Mucosa of descending colon (tissue), 3 donors: ENCODE results near the gene NUP85. TPM values are rescaled to one million over a fixed set of nuclear protein-coding genes. Genes with fewer than 3 reads are reported as not detected.

Experiments used
- ATAC-seq: fragments of 200-7000 bp; cut with Tn5 transposase; one replicate; pipeline ENCODE4 v1.9.1; 2020; ENCODE audit warnings: mild to moderate bottlenecking, moderate library complexity
- DNase-seq, 3 donors: peaks; one replicate each; pipeline ENCODE4 v3.0.0-alpha.2; 2020
- H3K36me3 ChIP-seq: fragments of 200-600 bp; one replicate; pipeline ENCODE4 v1.8.0; 2021; ENCODE audit warnings: low read depth, mild to moderate bottlenecking
- H3K4me1 ChIP-seq: fragments of 200-600 bp; one replicate; pipeline ENCODE4 v1.8.0; 2021; ENCODE audit warnings: low read depth, mild to moderate bottlenecking
- H3K4me3 ChIP-seq: fragments of 200-600 bp; one replicate; pipeline ENCODE4 v1.8.0; 2021; ENCODE audit warnings: mild to moderate bottlenecking
- H3K9me3 ChIP-seq: fragments of 200-600 bp; one replicate; pipeline ENCODE4 v1.8.0; 2021; ENCODE audit warnings: mild to moderate bottlenecking
- CTCF ChIP-seq: fragments of 200-600 bp; IDR thresholded peaks from one replicate; pipeline ENCODE4 v1.8.0; 2022; ENCODE audit warnings: antibody characterized with exemption, mild to moderate bottlenecking
- intact Hi-C, 2 donors: fragments of 100-400 bp; cut with DNase I in 1 of 2; cut with micrococcal nuclease in 1 of 2; formaldehyde crosslinking; loops; one replicate each; pipeline versions ENCODE4 v1.11.0 to v1.11.1; 2022; cut with DNase I, micrococcal nuclease
- total RNA-seq, 3 donors: library from RNA; stranded (reverse); fragmentation: NEBNext Ultra II Directional in 2 of 3; extraction: Animal tissue kit (Norgen Biotek cat#: 25700) in 2 of 3; gene quantifications; one replicate each; pipeline versions ENCODE4 v1.2.1 to v1.2.4, GENCODE V29; 2021 to 2023
- donor health status: DM: no; HTN: no; CAD: no; lungs with moderate emphysema.
- donor health status: DM: no; HTN: no; CAD: no.
- donor health status: DM: no; HTN: yes; CAD: no.

NUP85 gene
- total RNA-seq, 3 donors from 2014 or later, result 48.4 to 63.4 (median 62.2) TPM

GRCh38 chr17:75228305-75228704 is 22.8 kb downstream of the NUP85 start:
- ATAC-seq (peak; percentile 39), DNase-seq (no peak)
- Histone ChIP-seq H3K4me3 (no peak overlapping the region), H3K9me3 (no peaks in the 10 kb centered on the region), H3K4me1 (peaks cover 10% of the 10 kb centered on the region), H3K36me3 (no peaks in the 10 kb centered on the region)
- TF ChIP-seq CTCF, result no peak
- intact Hi-C loops, result no loop called here

GRCh38 chr17:75228847-75229246 is 23.4 kb downstream of the NUP85 start:
- Histone ChIP-seq H3K4me3 (no peak overlapping the region), H3K36me3 (no peaks in the 10 kb centered on the region), H3K4me1 (peaks cover 10% of the 10 kb centered on the region), H3K9me3 (no peaks in the 10 kb centered on the region)
- intact Hi-C loops, result no loop called here
- DNase-seq, result no peak
- TF ChIP-seq CTCF, result no peak
- ATAC-seq, result no peak

- DNase-seq (no peak), ATAC-seq (no peak)
- Histone ChIP-seq H3K4me1 (peaks cover 10% of the 10 kb centered on the region), H3K36me3 (peaks cover 4% of the 10 kb centered on the region), H3K9me3 (no peaks in the 10 kb centered on the region), H3K4me3 (no peak overlapping the region)
- TF ChIP-seq CTCF, result no peak
- intact Hi-C loops, result no loop called here
These were observed 25.6 kb downstream of the NUP85 start for GRCh38 chr17:75231071-75231470.

- H3K36me3 ChIP-seq, result peaks cover 7% of the 10 kb centered on the region
- no peaks in the 10 kb centered on the region for H3K9me3 ChIP-seq
- H3K4me3 ChIP-seq, result no peak overlapping the region
- ATAC-seq (no peak), DNase-seq (no peak)
- TF ChIP-seq CTCF, result no peak
- intact Hi-C loops, result no loop called here
- H3K4me1 ChIP-seq, result peaks cover 10% of the 10 kb centered on the region
These were observed 26.4 kb downstream of the NUP85 start for GRCh38 chr17:75231741-75232464.

- ATAC-seq (no peak), DNase-seq (no peak)
- no peak for TF ChIP-seq CTCF
- peaks cover 10% of the 10 kb centered on the region for H3K4me1 ChIP-seq
- H3K36me3 ChIP-seq, result peaks cover 7% of the 10 kb centered on the region
- intact Hi-C loops, result no loop called here
- no peak overlapping the region for H3K4me3 ChIP-seq
- no peaks in the 10 kb centered on the region for H3K9me3 ChIP-seq
These were observed 27.3 kb downstream of the NUP85 start for GRCh38 chr17:75232786-75233185.
